SK-N-SH treated with all-trans-retinoic acid at 6 μM for 48 hours (cell line): ENCODE results near the gene PARD3.
"Not testable (repeated sequence)": the region's sequence is repeated elsewhere in the genome, so short reads cannot be mapped to it uniquely, and the experiment has no call there.

Experiments used
- ATAC-seq: fragments of 200-7000 bp; cut with Tn5 transposase; 3 replicates; pipeline ENCODE4 v1.9.1; 2020; ENCODE audit warnings: mild to moderate bottlenecking, moderate library complexity
- ARNTL ChIP-seq: fragments of 450-650 bp; formaldehyde crosslinking; IDR thresholded peaks from 2 replicates; pipeline ENCODE4 v1.5.0; 2020; ENCODE audit warnings: low read depth, mild to moderate bottlenecking, moderate library complexity, borderline replicate concordance
- BACH2 ChIP-seq: fragments of 250-450 bp; sonication (Bioruptor Pico); IDR thresholded peaks from 2 replicates; pipeline ENCODE4 v1.9.0; 2021; ENCODE audit warnings: mild to moderate bottlenecking, borderline replicate concordance
- CREB5 ChIP-seq: fragments of 250-450 bp; sonication (Bioruptor Pico); IDR thresholded peaks from 2 replicates; pipeline ENCODE4 v1.5.1; 2020; ENCODE audit warnings: low read depth, mild to moderate bottlenecking, moderate library complexity
- CSDC2 ChIP-seq: fragments of 250-450 bp; sonication (Bioruptor Pico); IDR thresholded peaks from 2 replicates; pipeline ENCODE4 v1.5.0; 2020; ENCODE audit warnings: mild to moderate bottlenecking, moderate library complexity
- CSRNP3 ChIP-seq: fragments of 250-450 bp; sonication (Bioruptor Pico); IDR thresholded peaks from 2 replicates; pipeline ENCODE4 v1.5.1; 2021; ENCODE audit warnings: mild to moderate bottlenecking, moderate library complexity
- ESRRG ChIP-seq: fragments of 250-450 bp; sonication (Bioruptor Pico); IDR thresholded peaks from 2 replicates; pipeline ENCODE4 v1.6.1; 2021; ENCODE audit warnings: mild to moderate bottlenecking
- GLIS3 ChIP-seq: fragments of 250-450 bp; sonication (Bioruptor Pico); IDR thresholded peaks from 2 replicates; pipeline ENCODE4 v1.5.0; 2020; ENCODE audit warnings: mild to moderate bottlenecking, moderate library complexity
- ISL1 ChIP-seq: fragments of 250-450 bp; sonication (Bioruptor Pico); IDR thresholded peaks from 2 replicates; pipeline ENCODE4 v2.1.2; 2022; ENCODE audit warnings: mild to moderate bottlenecking, moderate library complexity
- OSR1 ChIP-seq: fragments of 250-450 bp; sonication (Bioruptor Pico); IDR thresholded peaks from 2 replicates; pipeline ENCODE4 v1.8.0; 2022; ENCODE audit warnings: moderate library complexity, mild to moderate bottlenecking, inconsistent platforms
- PATZ1 ChIP-seq: fragments of 250-450 bp; sonication (Bioruptor Pico); IDR thresholded peaks from 2 replicates; pipeline ENCODE4 v1.8.0; 2020; ENCODE audit warnings: mild to moderate bottlenecking, moderate library complexity, borderline replicate concordance
- POU6F1 ChIP-seq: fragments of 250-450 bp; sonication (Bioruptor Pico); IDR thresholded peaks from 2 replicates; pipeline ENCODE4 v1.8.0; 2021; ENCODE audit warnings: low read depth, mild to moderate bottlenecking, moderate library complexity, borderline replicate concordance
- PPARA ChIP-seq: fragments of 250-450 bp; sonication (Bioruptor Pico); IDR thresholded peaks from 2 replicates; pipeline ENCODE4 v1.5.0; 2020; ENCODE audit warnings: mild to moderate bottlenecking, borderline replicate concordance
- RARB ChIP-seq: fragments of 250-450 bp; sonication (Bioruptor Pico); IDR thresholded peaks from 2 replicates; pipeline ENCODE4 v1.8.0; 2021; ENCODE audit warnings: mild to moderate bottlenecking, moderate library complexity
- SNAI2 ChIP-seq: fragments of 250-450 bp; sonication (Bioruptor Pico); IDR thresholded peaks from 2 replicates; pipeline ENCODE4 v1.5.0; 2020; ENCODE audit warnings: mild to moderate bottlenecking, moderate library complexity
- TCF4 ChIP-seq: fragments of 250-450 bp; sonication (Bioruptor Pico); IDR thresholded peaks from 2 replicates; pipeline ENCODE4 v1.8.0; 2021; ENCODE audit warnings: mild to moderate bottlenecking, moderate library complexity, borderline replicate concordance
- TOX ChIP-seq: fragments of 250-450 bp; sonication (Bioruptor Pico); IDR thresholded peaks from 2 replicates; pipeline ENCODE4 v1.8.0; 2021; ENCODE audit warnings: mild to moderate bottlenecking, moderate library complexity, borderline replicate concordance
- TSHZ2 ChIP-seq: fragments of 250-450 bp; sonication (Bioruptor Pico); IDR thresholded peaks from 2 replicates; pipeline ENCODE4 v1.5.0; 2020; ENCODE audit warnings: mild to moderate bottlenecking, moderate library complexity
- ZFP3 ChIP-seq: fragments of 250-450 bp; sonication (Bioruptor Pico); IDR thresholded peaks from 2 replicates; pipeline ENCODE4 v1.5.0; 2020; ENCODE audit warnings: mild to moderate bottlenecking, moderate library complexity
- ZFP30 ChIP-seq: fragments of 450-650 bp; formaldehyde crosslinking; IDR thresholded peaks from 2 replicates; pipeline ENCODE4 v1.5.0; 2022; ENCODE audit warnings: mild to moderate bottlenecking, moderate library complexity
- ZNF565 ChIP-seq: fragments of 450-650 bp; formaldehyde crosslinking; conservative IDR thresholded peaks from 2 replicates; pipeline ENCODE4 v1.5.0; 2020; ENCODE audit warnings: low read depth, mild to moderate bottlenecking, moderate library complexity
- ZNF70 ChIP-seq: fragments of 450-650 bp; formaldehyde crosslinking; IDR thresholded peaks from 2 replicates; pipeline ENCODE4 v1.5.0; 2020; ENCODE audit warnings: mild to moderate bottlenecking, moderate library complexity

PARD3 gene

GRCh38 chr10:34397324-34397723 lies 417.8 kb downstream of the PARD3 start:
- peak; percentile 78 for ATAC-seq
- TF ChIP-seq GLIS3 (CRISPR knock-in tag) (no peak), ISL1 (CRISPR knock-in tag) (peak; percentile 24; the same call in 1 of the 2 replicates), ZFP30 (CRISPR knock-in tag) (no peak)
- TF ChIP-seq, all 23 proteins: peak for 1

- ATAC-seq = no peak
- TF ChIP-seq OSR1 (CRISPR knock-in tag) (no peak), ISL1 (CRISPR knock-in tag) (no peak), SNAI2 (CRISPR knock-in tag) (no peak), POU6F1 (CRISPR knock-in tag) (no peak), ARNTL (CRISPR knock-in tag) (no peak), PPARA (CRISPR knock-in tag) (no peak), ESRRG (CRISPR knock-in tag) (no peak), CREB5 (CRISPR knock-in tag) (no peak), ZNF565 (CRISPR knock-in tag) (no peak)
These were observed 418.4 kb downstream of the PARD3 start for GRCh38 chr10:34396663-34397062.

GRCh38 chr10:34392641-34393170 lies 422.4 kb downstream of the PARD3 start:
- no peak for ATAC-seq
- TF ChIP-seq ZNF565 (CRISPR knock-in tag) (no peak), TSHZ2 (CRISPR knock-in tag) (no peak), BACH2 (CRISPR knock-in tag) (no peak), TOX (no peak), ZFP30 (CRISPR knock-in tag) (no peak), ISL1 (CRISPR knock-in tag) (no peak), SNAI2 (CRISPR knock-in tag) (no peak), CSRNP3 (no peak), PATZ1 (no peak), OSR1 (CRISPR knock-in tag) (no peak), RARB (CRISPR knock-in tag) (no peak), TCF4 (CRISPR knock-in tag) (no peak), ZNF70 (CRISPR knock-in tag) (no peak), CSDC2 (no peak), ARNTL (CRISPR knock-in tag) (no peak), ZFP3 (CRISPR knock-in tag) (no peak), POU6F1 (CRISPR knock-in tag) (no peak)

- ATAC-seq = not testable (repeated sequence)
These were observed 423.9 kb downstream of the PARD3 start for GRCh38 chr10:34391168-34391567.
